Left lung (tissue), 10 donors: ENCODE results near the gene NDC1. TPM values are rescaled to one million over a fixed set of nuclear protein-coding genes. Genes with fewer than 3 reads are reported as not detected.

Source experiments
- ATAC-seq: fragments of 200-7000 bp; cut with Tn5 transposase; one replicate; pipeline ENCODE4 v1.9.1; 2020; ENCODE audit warnings: moderate library complexity
- DNase-seq, 4 donors: peaks; one replicate each; pipeline ENCODE4 v3.0.0-alpha.2; 2013 to 2020
- H3K27ac ChIP-seq, 2 donors: fragments of 200-600 bp; sonication (generic) in 1 of 2; one replicate each; pipeline versions ENCODE4 v1.5.0 to v1.8.0; 2020 to 2021
- H3K27me3 ChIP-seq, 2 donors: fragments of 200-600 bp; sonication (generic) in 1 of 2; one replicate each; pipeline versions ENCODE4 v1.5.0 to v1.8.0; 2020 to 2021
- H3K36me3 ChIP-seq, 2 donors: fragments of 200-600 bp; sonication (generic) in 1 of 2; one replicate each; pipeline versions ENCODE4 v1.5.0 to v1.8.0; 2020 to 2021
- H3K4me1 ChIP-seq, 2 donors: fragments of 200-600 bp; one replicate each; pipeline ENCODE4 v1.8.0; 2021
- H3K4me3 ChIP-seq, 2 donors: fragments of 200-600 bp; sonication (generic) in 1 of 2; one replicate each; pipeline versions ENCODE4 v1.5.0 to v1.8.0; 2020 to 2021; ENCODE audit warnings: mild to moderate bottlenecking in 1 of 2
- H3K9me3 ChIP-seq, 2 donors: fragments of 200-600 bp; sonication (generic) in 1 of 2; one replicate each; pipeline versions ENCODE4 v1.5.0 to v1.8.0; 2020 to 2021
- CTCF ChIP-seq, 2 donors: fragments of 200-600 bp; sonication (generic) in 1 of 2; IDR thresholded peaks; one replicate each; pipeline versions ENCODE4 v1.5.0 to v1.8.0; 2021; ENCODE audit warnings: antibody characterized with exemption in 2 of 2
- intact Hi-C, 2 donors: fragments of 100-400 bp; cut with DNase I; formaldehyde crosslinking; loops; one replicate each; pipeline versions ENCODE4 v1.11.2 to v1.14.2; 2022
- polyA plus RNA-seq, 6 donors: library from polyadenylated mRNA; unstranded; fragments of 120-200 nt; gene quantifications; one replicate each; pipeline ENCODE4 v1.2.1, GENCODE V29; 2013; ENCODE audit not compliant: insufficient read length in 6 of 6
- total RNA-seq, 2 donors: library from RNA; stranded (reverse); fragmentation: NEBNext Ultra II Directional; extraction: Animal tissue kit (Norgen Biotek cat#: 25700); gene quantifications; one replicate each; pipeline ENCODE4 v1.2.1, GENCODE V29; 2021
- donor health status: DM: no; HTN: yes; CAD: no.
- donor health status: DM: no; HTN: no; CAD: no.

The NDC1 gene
- total and polyA plus RNA-seq, 8 donors = 9.1 to 27.4 (median 20.6) TPM

- DNase-seq (no peak), ATAC-seq (no peak)
- Histone ChIP-seq H3K27ac (peak overlapping the region; percentile 95 to 98), H3K36me3 (no peaks in the 10 kb centered on the region), H3K4me1 (peaks cover 0 to 11% of the 10 kb centered on the region in 2 donors), H3K27me3 (no peaks in the 10 kb centered on the region), H3K9me3 (peaks cover 0 to 13% of the 10 kb centered on the region in 2 donors), H3K4me3 (peak overlapping the region; percentile 74 to 95)
- intact Hi-C loops = no loop called here
- TF ChIP-seq CTCF (IDR thresholded peaks at IDR 0.05) = no peak
Observed at GRCh38 chr1:53838654-53838974, 518 bp upstream of the NDC1 start.

GRCh38 chr1:53837646-53837923 is 511 bp downstream of the NDC1 start:
- TF ChIP-seq CTCF (IDR thresholded peaks at IDR 0.05) = no peak
- H3K27me3 ChIP-seq = no peaks in the 10 kb centered on the region
- H3K4me1 ChIP-seq = peaks cover 0 to 11% of the 10 kb centered on the region in 2 donors
- peaks cover 0 to 10% of the 10 kb centered on the region in 2 donors for H3K9me3 ChIP-seq
- peak overlapping the region; percentile 74 to 95 for H3K4me3 ChIP-seq
- ATAC-seq = peak; percentile 7
- intact Hi-C loops = no loop called here
- DNase-seq = no peak
- H3K27ac ChIP-seq = peak overlapping the region in 1 of 2 donors; percentile 98
- H3K36me3 ChIP-seq = no peaks in the 10 kb centered on the region

GRCh38 chr1:53835491-53835890 is 2.6 kb downstream of the NDC1 start:
- no peak for ATAC-seq

GRCh38 chr1:53834776-53835175 is 3.3 kb downstream of the NDC1 start:
- Histone ChIP-seq H3K36me3 (peaks cover 0 to 15% of the 10 kb centered on the region in 2 donors), H3K4me3 (no peak overlapping the region), H3K4me1 (peaks cover 0 to 11% of the 10 kb centered on the region in 2 donors), H3K27ac (no peak overlapping the region), H3K27me3 (no peaks in the 10 kb centered on the region), H3K9me3 (no peaks in the 10 kb centered on the region)
- ATAC-seq (no peak), DNase-seq (no peak)
- intact Hi-C loops = no loop called here
- TF ChIP-seq CTCF (IDR thresholded peaks at IDR 0.05) = no peak

More at GRCh38 chr1:53835491-53835890, 2.6 kb downstream of the NDC1 start:
- Histone ChIP-seq H3K4me3 (no peak overlapping the region), H3K36me3 (peaks cover 0 to 8% of the 10 kb centered on the region in 2 donors), H3K27ac (no peak overlapping the region), H3K4me1 (peaks cover 0 to 11% of the 10 kb centered on the region in 2 donors), H3K9me3 (no peaks in the 10 kb centered on the region), H3K27me3 (no peaks in the 10 kb centered on the region)
- TF ChIP-seq CTCF (IDR thresholded peaks at IDR 0.05) = no peak
- no peak for DNase-seq
- intact Hi-C loops = no loop called here

GRCh38 chr1:53833393-53833792 is 4.7 kb downstream of the NDC1 start:
- no peaks in the 10 kb centered on the region for H3K9me3 ChIP-seq
- peaks cover 0 to 6% of the 10 kb centered on the region in 2 donors for H3K4me1 ChIP-seq
- no peak overlapping the region for H3K27ac ChIP-seq
- no peak overlapping the region for H3K4me3 ChIP-seq
- no peaks in the 10 kb centered on the region for H3K27me3 ChIP-seq
- no peak for TF ChIP-seq CTCF (IDR thresholded peaks at IDR 0.05)
- no peak for DNase-seq
- ATAC-seq = no peak
- intact Hi-C loops = no loop called here
- H3K36me3 ChIP-seq = peaks cover 0 to 21% of the 10 kb centered on the region in 2 donors
